Adrenal gland (tissue), 12 donors: ENCODE measurements around the gene SLC2A9. TPM values are rescaled to one million over a fixed set of nuclear protein-coding genes. Genes with fewer than 3 reads are reported as not detected.

Source experiments
- DNase-seq, 7 donors: peaks; one replicate each; pipeline ENCODE4 v3.0.0-alpha.2; 2019 to 2020
- H3K27ac ChIP-seq, 5 donors: fragments of 200-600 bp; sonication (generic) in 4 of 5; 1 replicate in 3 of 5; 2 replicates in 2 of 5; pipeline versions ENCODE4 v1.5.1 to v1.8.0; 2016 to 2020; ENCODE audit warnings: mild to moderate bottlenecking in 1 of 5
- H3K27me3 ChIP-seq: fragments of 200-600 bp; 2 replicates; pipeline ENCODE4 v1.8.0; 2021
- H3K36me3 ChIP-seq, 2 donors: fragments of 200-600 bp; replicated peaks in 1 of 2; 1 replicate in 1 of 2; 2 replicates in 1 of 2; pipeline versions ENCODE4 v1.5.1 to v1.8.0; 2018 to 2022
- H3K4me1 ChIP-seq, 2 donors: fragments of 200-600 bp; replicated peaks in 1 of 2; 1 replicate in 1 of 2; 2 replicates in 1 of 2; pipeline versions ENCODE4 v1.5.1 to v1.8.0; 2018 to 2021
- H3K4me3 ChIP-seq, 4 donors: fragments of 200-600 bp; sonication (generic) in 3 of 4; one replicate each; pipeline ENCODE4 v1.5.1; 2016 to 2018
- H3K9me3 ChIP-seq, 3 donors: fragments of 200-600 bp; sonication (generic) in 1 of 3; replicated peaks in 1 of 3; 1 replicate in 2 of 3; 2 replicates in 1 of 3; pipeline versions ENCODE4 v1.5.1 to v1.8.0; 2016 to 2021
- POLR2A ChIP-seq, 2 donors: fragments of 450-650 bp; IDR thresholded peaks; one replicate each; pipeline ENCODE4 v1.6.1; 2017; ENCODE audit warnings: antibody characterized with exemption in 2 of 2, mild to moderate bottlenecking in 2 of 2, moderate library complexity in 1 of 2
- WGBS, 4 donors: extraction: QIAGEN DNeasy Blood & Tissue Kit in 2 of 4; methylation state at CpG; one replicate each; pipeline versions ENCODE4 v1.1.5 to v1.1.7; 2013 to 2017; 5-methylcytosine and 5-hydroxymethylcytosine counted together
- intact Hi-C, 2 donors: fragments of 100-400 bp; cut with DNase I; formaldehyde crosslinking; loops; one replicate each; pipeline versions ENCODE4 v1.14.1 to v1.15.0; 2022 to 2023
- polyA plus RNA-seq, 3 donors: library from polyadenylated mRNA; stranded (reverse); fragments of 200-250 nt in 2 of 3; fragments of 350-450 nt in 1 of 3; fragmentation: Illumina TruSeq in 1 of 3; extraction: RNeasy Lipid Tissue Mini Kit (QIAGEN cat#74804) in 1 of 3; gene quantifications; one replicate each; pipeline ENCODE4 v1.2.3, GENCODE V29; 2013 to 2014
- total RNA-seq, 9 donors: library from RNA; depleted of rRNA in 4 of 9; stranded (reverse); fragments of >200 nt in 4 of 9; fragments of 120-200 nt in 1 of 9; fragmentation: NEBNext Ultra II Directional in 1 of 9; extraction: Animal tissue kit (Norgen Biotek cat#: 25700) in 1 of 9; gene quantifications; one replicate each; pipeline versions ENCODE4 v1.1.0 to v1.2.4, GENCODE V29; 2013 to 2023
- TF ChIP-seq, protein P1 (sequence below), 6 experiments: fragments of 450-650 bp in 4 of 6; fragments of 200-600 bp in 2 of 6; sonication (generic) in 1 of 6; IDR thresholded peaks; 1 replicate in 5 of 6; 2 replicates in 1 of 6; pipeline versions ENCODE4 v1.5.1 to v1.8.0; 2016 to 2021; ENCODE audit warnings: antibody characterized with exemption in 6 of 6, mild to moderate bottlenecking in 2 of 6, moderate library complexity in 1 of 6
- donor health status: healthy with polysubstance abuse.
- donor health status: Bipolar disorder and iron deficiency.
- donor health status: DM: yes; HTN: yes; CAD: no.
- donor health status: DM: no; HTN: no; CAD: no.
- donor health status: DM: no; HTN: no; CAD: no.
- donor health status: DM: yes; HTN: yes; CAD: no.

The SLC2A9 gene
- total and polyA plus RNA-seq, 12 donors = 1.8 to 16.6 (median 8.5) TPM

DNA sequence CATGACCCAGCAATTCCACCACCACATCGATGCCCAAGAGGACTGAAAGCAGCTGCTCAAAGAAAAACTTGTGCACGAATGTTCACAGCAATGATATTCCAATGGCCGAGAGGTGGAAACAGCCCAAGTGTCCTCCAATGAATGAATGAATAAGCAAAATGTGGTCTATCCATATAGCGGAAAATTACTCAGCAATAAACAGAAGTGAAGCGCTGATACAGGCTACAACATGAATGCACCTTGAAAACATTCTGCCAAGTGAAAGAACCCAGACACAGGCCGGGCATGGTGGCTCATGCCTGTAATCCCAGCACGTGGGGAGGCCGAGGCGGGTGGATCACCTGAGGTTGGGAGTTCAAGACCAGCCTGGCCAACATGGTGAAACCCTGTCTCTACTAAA is 5.2 kb upstream of the SLC2A9 start:
- Histone ChIP-seq H3K27me3 (no peaks in the 10 kb centered on the region), H3K9me3 (no peaks in the 10 kb centered on the region), H3K4me3 (no peak overlapping the region), H3K36me3 (no peaks in the 10 kb centered on the region), H3K27ac (no peak overlapping the region), H3K4me1 (peaks cover 3 to 16% of the 10 kb centered on the region in 2 donors)
- TF ChIP-seq, protein P1, sequence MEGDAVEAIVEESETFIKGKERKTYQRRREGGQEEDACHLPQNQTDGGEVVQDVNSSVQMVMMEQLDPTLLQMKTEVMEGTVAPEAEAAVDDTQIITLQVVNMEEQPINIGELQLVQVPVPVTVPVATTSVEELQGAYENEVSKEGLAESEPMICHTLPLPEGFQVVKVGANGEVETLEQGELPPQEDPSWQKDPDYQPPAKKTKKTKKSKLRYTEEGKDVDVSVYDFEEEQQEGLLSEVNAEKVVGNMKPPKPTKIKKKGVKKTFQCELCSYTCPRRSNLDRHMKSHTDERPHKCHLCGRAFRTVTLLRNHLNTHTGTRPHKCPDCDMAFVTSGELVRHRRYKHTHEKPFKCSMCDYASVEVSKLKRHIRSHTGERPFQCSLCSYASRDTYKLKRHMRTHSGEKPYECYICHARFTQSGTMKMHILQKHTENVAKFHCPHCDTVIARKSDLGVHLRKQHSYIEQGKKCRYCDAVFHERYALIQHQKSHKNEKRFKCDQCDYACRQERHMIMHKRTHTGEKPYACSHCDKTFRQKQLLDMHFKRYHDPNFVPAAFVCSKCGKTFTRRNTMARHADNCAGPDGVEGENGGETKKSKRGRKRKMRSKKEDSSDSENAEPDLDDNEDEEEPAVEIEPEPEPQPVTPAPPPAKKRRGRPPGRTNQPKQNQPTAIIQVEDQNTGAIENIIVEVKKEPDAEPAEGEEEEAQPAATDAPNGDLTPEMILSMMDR (IDR thresholded peaks at IDR 0.05) = no peak
- TF ChIP-seq POLR2A (IDR thresholded peaks at IDR 0.05) = no peak
- intact Hi-C loops = no loop called here
- 81 to 87% (median 84%) methylated on average over 9 of the region's 9 CpGs for WGBS, 4 donors
- no peak for DNase-seq

DNA sequence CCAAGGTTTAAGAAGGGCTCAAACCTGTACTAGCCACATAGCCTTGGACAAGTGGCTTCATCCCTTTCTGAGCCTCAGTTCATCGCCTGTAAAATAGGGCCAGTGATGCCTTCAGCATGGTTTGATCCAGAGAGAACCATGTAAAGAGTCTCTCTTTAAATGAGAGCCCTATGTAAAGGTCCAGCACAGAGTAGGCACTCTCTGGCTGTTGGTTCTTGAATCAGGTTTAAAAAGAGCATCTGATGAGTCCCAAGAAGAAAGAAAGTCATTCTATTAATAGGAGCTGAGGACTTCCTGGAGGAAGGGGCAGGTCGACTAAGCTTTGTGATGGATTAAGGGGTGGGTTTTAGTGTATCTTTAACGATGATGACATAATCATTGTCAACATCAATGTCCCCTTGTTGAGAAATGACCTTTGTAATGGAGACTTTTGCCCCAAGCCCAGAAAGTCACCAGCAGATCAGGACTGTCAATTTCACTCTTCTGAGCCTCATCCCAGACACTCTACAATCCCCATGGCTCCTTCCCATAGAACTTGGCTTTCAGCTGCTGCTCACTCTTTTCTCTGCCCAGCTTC is 4.0 kb upstream of the SLC2A9 start:
- H3K27me3 ChIP-seq = no peaks in the 10 kb centered on the region
- peak overlapping the region in 1 of 5 donors; percentile 79 for H3K27ac ChIP-seq
- H3K4me1 ChIP-seq = peaks cover 3 to 17% of the 10 kb centered on the region in 2 donors
- no peaks in the 10 kb centered on the region for H3K9me3 ChIP-seq
- DNase-seq = no peak
- WGBS, 4 donors = 71 to 86% (median 76%) methylated on average over 3 of the region's 3 CpGs
- TF ChIP-seq, protein P1 (IDR thresholded peaks at IDR 0.05) = no peak
- no peak for TF ChIP-seq POLR2A (IDR thresholded peaks at IDR 0.05)
- H3K4me3 ChIP-seq = no peak overlapping the region
- intact Hi-C loops = no loop called here
- H3K36me3 ChIP-seq = no peaks in the 10 kb centered on the region

GRCh38 chr4:10024303-10024702 is 3.0 kb upstream of the SLC2A9 start:
- H3K27ac ChIP-seq = peak overlapping the region; percentile 24 to 91 (median 52)
- peaks cover 7 to 22% of the 10 kb centered on the region in 2 donors for H3K4me1 ChIP-seq
- no peaks in the 10 kb centered on the region for H3K36me3 ChIP-seq
- TF ChIP-seq, protein P1 (IDR thresholded peaks at IDR 0.05) = no peak
- TF ChIP-seq POLR2A (IDR thresholded peaks at IDR 0.05) = no peak
- peak in 5 of 7 donors; percentile 35 to 65 (median 60) for DNase-seq
- intact Hi-C loops = loop anchor here (5.0 kb wide), 2 partner anchors 38 to 43 kb away; no protein-coding TSS in a partner anchor
- H3K9me3 ChIP-seq = no peaks in the 10 kb centered on the region
- no peaks in the 10 kb centered on the region for H3K27me3 ChIP-seq
- H3K4me3 ChIP-seq = no peak overlapping the region
- WGBS, 4 donors = 57 to 76% (median 70%) methylated on average over 2 of the region's 2 CpGs

DNA sequence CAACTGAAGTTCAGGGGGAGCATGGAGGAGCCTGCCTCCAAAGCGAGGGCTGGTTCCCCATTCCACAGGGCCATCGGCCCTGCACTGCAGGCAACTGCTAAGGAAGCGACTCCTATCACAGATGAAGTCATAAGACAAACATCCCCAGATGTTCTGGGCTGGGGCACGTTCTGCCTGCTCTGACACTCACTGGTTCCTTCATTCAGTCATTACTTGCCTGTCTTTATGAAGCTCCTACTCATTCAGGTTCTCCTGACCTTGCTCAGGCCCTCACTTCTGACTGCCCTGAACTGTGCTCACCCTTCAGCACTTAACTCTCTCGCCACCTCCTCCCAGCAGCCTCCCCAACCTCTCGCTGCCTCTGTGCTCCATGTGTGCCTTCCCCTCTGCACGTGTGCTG is 2.5 kb upstream of the SLC2A9 start:
- no peaks in the 10 kb centered on the region for H3K9me3 ChIP-seq
- peak overlapping the region; percentile 24 to 91 (median 52) for H3K27ac ChIP-seq
- no peaks in the 10 kb centered on the region for H3K36me3 ChIP-seq
- 66 to 87% (median 71%) methylated on average over 6 to 7 of the region's 7 CpGs for WGBS, 4 donors
- no peaks in the 10 kb centered on the region for H3K27me3 ChIP-seq
- intact Hi-C loops = loop anchor here (5.0 kb wide), 2 partner anchors 38 to 43 kb away; no protein-coding TSS in a partner anchor
- TF ChIP-seq POLR2A (IDR thresholded peaks at IDR 0.05) = no peak
- TF ChIP-seq, protein P1 (IDR thresholded peaks at IDR 0.05) = no peak
- peaks cover 10 to 20% of the 10 kb centered on the region in 2 donors for H3K4me1 ChIP-seq
- H3K4me3 ChIP-seq = no peak overlapping the region
- DNase-seq = peak in 1 of 7 donors; percentile 32
